ENCODE measurements around the gene MGLL.

DNA sequence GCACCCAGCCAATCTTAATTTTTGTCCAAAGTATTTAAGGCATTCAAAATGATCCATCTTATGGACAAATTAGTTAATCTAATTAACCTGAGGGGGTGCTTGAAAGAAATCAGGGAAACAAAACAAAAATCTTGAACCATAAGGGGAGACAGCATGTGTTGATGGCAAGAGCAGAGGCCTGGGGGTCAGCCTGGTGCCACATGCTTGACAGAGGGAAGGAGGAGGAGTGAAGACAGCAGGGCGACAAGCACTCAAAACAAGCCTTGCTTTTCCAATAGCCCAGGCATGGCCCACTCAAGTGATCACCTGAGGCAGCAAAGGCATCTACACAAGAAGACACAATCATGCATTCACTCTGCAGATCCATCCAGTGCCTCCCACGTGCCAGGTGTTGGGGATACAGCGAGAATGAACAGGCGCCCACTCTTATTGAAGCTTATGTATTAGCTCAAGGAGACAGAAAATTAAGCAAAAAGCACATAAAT is 25.0 kb upstream of the MGLL start:
- TF ChIP-seq, protein P1, sequence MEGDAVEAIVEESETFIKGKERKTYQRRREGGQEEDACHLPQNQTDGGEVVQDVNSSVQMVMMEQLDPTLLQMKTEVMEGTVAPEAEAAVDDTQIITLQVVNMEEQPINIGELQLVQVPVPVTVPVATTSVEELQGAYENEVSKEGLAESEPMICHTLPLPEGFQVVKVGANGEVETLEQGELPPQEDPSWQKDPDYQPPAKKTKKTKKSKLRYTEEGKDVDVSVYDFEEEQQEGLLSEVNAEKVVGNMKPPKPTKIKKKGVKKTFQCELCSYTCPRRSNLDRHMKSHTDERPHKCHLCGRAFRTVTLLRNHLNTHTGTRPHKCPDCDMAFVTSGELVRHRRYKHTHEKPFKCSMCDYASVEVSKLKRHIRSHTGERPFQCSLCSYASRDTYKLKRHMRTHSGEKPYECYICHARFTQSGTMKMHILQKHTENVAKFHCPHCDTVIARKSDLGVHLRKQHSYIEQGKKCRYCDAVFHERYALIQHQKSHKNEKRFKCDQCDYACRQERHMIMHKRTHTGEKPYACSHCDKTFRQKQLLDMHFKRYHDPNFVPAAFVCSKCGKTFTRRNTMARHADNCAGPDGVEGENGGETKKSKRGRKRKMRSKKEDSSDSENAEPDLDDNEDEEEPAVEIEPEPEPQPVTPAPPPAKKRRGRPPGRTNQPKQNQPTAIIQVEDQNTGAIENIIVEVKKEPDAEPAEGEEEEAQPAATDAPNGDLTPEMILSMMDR (IDR thresholded peaks at IDR 0.05): no peak
- no peak for TF ChIP-seq POLR2A (IDR thresholded peaks at IDR 0.05)
